Stimulated activated CD4-positive, alpha-beta T cell treated with anti-CD3 and anti-CD28 coated beads, Interleukin-12 subunit alpha, Interleukin-12 subunit beta, amount 100 ng/mL, for 24 hours (primary cell): ENCODE measurements around the gene HK1.

ENCODE experiments used
- DNase-seq, 2 experiments: peaks; one replicate each; pipeline ENCODE4 v3.0.0-alpha.2; 2020; ENCODE audit warnings: low read depth in 2 of 2

Gene HK1

GRCh38 chr10:69419096-69419743 lies 140.9 kb downstream of the HK1 start:
- DNase-seq: no peak

- DNase-seq: no peak
These were observed 141.4 kb downstream of the HK1 start for GRCh38 chr10:69419744-69420126.

- no peak for DNase-seq
These were observed 143.5 kb downstream of the HK1 start for GRCh38 chr10:69421611-69422308.

- no peak for DNase-seq
These were observed 144.4 kb downstream of the HK1 start for GRCh38 chr10:69422676-69423075.

GRCh38 chr10:69425041-69425440 lies 146.7 kb downstream of the HK1 start:
- no peak for DNase-seq

GRCh38 chr10:69425511-69426298 lies 147.4 kb downstream of the HK1 start:
- no peak for DNase-seq

- DNase-seq: no peak
These were observed 148.1 kb downstream of the HK1 start for GRCh38 chr10:69426376-69426727.

GRCh38 chr10:69428165-69428564 lies 149.9 kb downstream of the HK1 start:
- DNase-seq: no peak

GRCh38 chr10:69434169-69434568 lies 155.9 kb downstream of the HK1 start:
- no peak for DNase-seq

- no peak for DNase-seq
These were observed 156.6 kb downstream of the HK1 start for GRCh38 chr10:69434926-69435325.

- no peak for DNase-seq
These were observed 157.7 kb downstream of the HK1 start for GRCh38 chr10:69435966-69436520.

GRCh38 chr10:69437321-69438259 lies 159.3 kb downstream of the HK1 start:
- no peak for DNase-seq

GRCh38 chr10:69438536-69439349 lies 160.4 kb downstream of the HK1 start:
- DNase-seq: no peak

- DNase-seq: no peak
These were observed 161.0 kb downstream of the HK1 start for GRCh38 chr10:69439350-69439739.

GRCh38 chr10:69439813-69440506 lies 161.7 kb downstream of the HK1 start:
- DNase-seq: no peak

GRCh38 chr10:69443354-69443753 lies 165.1 kb downstream of the HK1 start:
- DNase-seq: no peak

GRCh38 chr10:69445041-69445440 lies 166.7 kb downstream of the HK1 start:
- no peak for DNase-seq

- DNase-seq: no peak
These were observed 167.9 kb downstream of the HK1 start for GRCh38 chr10:69446229-69446628.

GRCh38 chr10:69446650-69447151 lies 168.4 kb downstream of the HK1 start:
- no peak for DNase-seq

- peak in 1 of 2 experiments; percentile 25 for DNase-seq
These were observed 171.5 kb downstream of the HK1 start for GRCh38 chr10:69449841-69450240.
